HCT116 (cell line): ENCODE data around the gene TAGLN. TPM values are rescaled to one million over a fixed set of nuclear protein-coding genes. Genes with fewer than 3 reads are reported as not detected.

Source experiments
- ATAC-seq: fragments of 200-7000 bp; cut with Tn5 transposase; 2 replicates; pipeline ENCODE4 v1.9.1; 2020; ENCODE audit warnings: mild to moderate bottlenecking, moderate library complexity
- BruUV-seq: library from RNA; stranded (reverse); fragments of 400-500 nt; replicated peaks from 2 replicates; lab custom pipeline; 2021; lab: Mats Ljungman, UMichigan
- CTCF ChIA-PET: fragments of 300-600 bp; sonication (Branson Sonifier 250); formaldehyde crosslinking; loops from one replicate; lab custom pipeline; 2021; ENCODE audit warnings: antibody characterized with exemption; lab: Charles Lee
- POLR2A ChIA-PET: fragments of 300-600, 350-600 bp; sonication (Branson Sonifier 250); formaldehyde crosslinking; loops from one replicate; lab custom pipeline; 2021; ENCODE audit warnings: antibody characterized with exemption; lab: Charles Lee
- RAD21 ChIA-PET, 2 experiments: fragments of 300-600 bp; sonication (Branson Sonifier 250); formaldehyde crosslinking; loops; one replicate each; lab custom pipeline; 2023; ENCODE audit warnings: low total read pairs in 2 of 2; ENCODE audit not compliant: uncharacterized antibody in 2 of 2, unreplicated experiment in 2 of 2, low non-redundant PET in 1 of 2; lab: Charles Lee
- DNase-seq: peaks from one replicate; pipeline ENCODE4 v3.0.0-alpha.2; 2010; ENCODE audit warnings: low read depth, low spot score
- H2AFZ ChIP-seq: fragments of 200-600 bp; shearing (Covaris generic), sonication (generic); 2 replicates; pipeline ENCODE4 v1.6.1; 2017; ENCODE audit warnings: low read depth, mixed run types, mixed read lengths, antibody characterized with exemption, low read length; ENCODE audit not compliant: poor library complexity, severe bottlenecking
- H3K27ac ChIP-seq: 2 replicates; pipeline ENCODE4 v1.5.1; 2012; ENCODE audit warnings: low read depth, low read length
- H3K27me3 ChIP-seq: fragments of 200-600 bp; sonication (generic); 2 replicates; pipeline ENCODE4 v1.6.1; 2016; ENCODE audit warnings: mixed run types, low read length, mixed read lengths; ENCODE audit not compliant: insufficient read depth
- H3K36me3 ChIP-seq, 2 experiments: fragments of 200-500 bp in 1 of 2; fragments of 200-600 bp in 1 of 2; sonication (Bioruptor generic) in 1 of 2; sonication (generic) in 1 of 2; 2 replicates each; pipeline versions ENCODE4 v1.5.1 to v1.6.1; 2014 to 2016; ENCODE audit warnings: low read length in 2 of 2, inconsistent platforms in 1 of 2, mixed read lengths in 1 of 2, mixed run types in 1 of 2; ENCODE audit not compliant: insufficient read depth in 2 of 2, control insufficient read depth in 1 of 2
- H3K4me1 ChIP-seq, 2 experiments: fragments of 200-600 bp in 1 of 2; sonication (generic) in 1 of 2; 2 replicates each; pipeline versions ENCODE4 v1.5.1 to v1.6.1; 2012 to 2017; ENCODE audit warnings: low read length in 2 of 2, inconsistent platforms in 1 of 2, mild to moderate bottlenecking in 1 of 2, mixed read lengths in 1 of 2, mixed run types in 1 of 2, moderate library complexity in 1 of 2; ENCODE audit not compliant: insufficient read depth in 2 of 2, control insufficient read depth in 1 of 2
- H3K4me2 ChIP-seq: fragments of 200-600 bp; sonication (generic); 2 replicates; pipeline ENCODE4 v1.6.1; 2017; ENCODE audit warnings: mixed run types, low read length, mixed read lengths
- H3K4me3 ChIP-seq, 2 experiments: fragments of 200-600 bp in 1 of 2; sonication (generic) in 1 of 2; replicated peaks in 1 of 2; 2 replicates each; pipeline ENCODE4 v1.5.1; 2011 to 2016; ENCODE audit warnings: low read length in 2 of 2, control low read depth in 1 of 2, low read depth in 1 of 2, mild to moderate bottlenecking in 1 of 2, mixed read lengths in 1 of 2, mixed run types in 1 of 2
- H3K79me2 ChIP-seq: fragments of 200-600 bp; sonication (generic); 2 replicates; pipeline ENCODE4 v1.6.1; 2017; ENCODE audit warnings: mild to moderate bottlenecking, mixed run types, low read length, moderate library complexity, mixed read lengths; ENCODE audit not compliant: insufficient read depth
- H3K9ac ChIP-seq: fragments of 200-600 bp; sonication (generic); 2 replicates; pipeline ENCODE4 v1.6.1; 2016; ENCODE audit warnings: low read length, mixed read lengths
- H3K9me2 ChIP-seq: fragments of 200-600 bp; sonication (generic), shearing (Covaris generic); 2 replicates; pipeline ENCODE4 v1.6.1; 2017; ENCODE audit warnings: mixed run types, mild to moderate bottlenecking, moderate library complexity; ENCODE audit not compliant: insufficient read depth
- H3K9me3 ChIP-seq, 2 experiments: fragments of 200-500 bp in 1 of 2; fragments of 200-600 bp in 1 of 2; sonication (Bioruptor generic) in 1 of 2; sonication (generic) in 1 of 2; 2 replicates each; pipeline ENCODE4 v1.6.1; 2014 to 2017; ENCODE audit warnings: low read length in 2 of 2, mixed read lengths in 2 of 2, inconsistent platforms in 1 of 2, low read depth in 1 of 2, mild to moderate bottlenecking in 1 of 2, mixed run types in 1 of 2, moderate library complexity in 1 of 2; ENCODE audit not compliant: control insufficient read depth in 1 of 2, insufficient read depth in 1 of 2
- H4K20me1 ChIP-seq: fragments of 200-600 bp; sonication (generic), shearing (Covaris generic); 2 replicates; pipeline ENCODE4 v1.6.1; 2017; ENCODE audit warnings: mixed run types, mild to moderate bottlenecking, moderate library complexity; ENCODE audit not compliant: insufficient read depth
- CBX3 ChIP-seq: IDR thresholded peaks from 2 replicates; pipeline ENCODE4 v1.6.1; 2012; ENCODE audit warnings: low read depth
- CEBPB ChIP-seq: IDR thresholded peaks from 2 replicates; pipeline ENCODE4 v1.6.1; 2012; ENCODE audit warnings: low read depth
- ELF1 ChIP-seq: IDR thresholded peaks from 2 replicates; pipeline ENCODE4 v1.6.1; 2012; ENCODE audit warnings: low read depth, borderline replicate concordance
- EZH2phosphoT487 ChIP-seq: fragments of 200-600 bp; IDR thresholded peaks from 2 replicates; pipeline ENCODE4 v1.6.1; 2018; ENCODE audit warnings: antibody characterized with exemption, borderline replicate concordance
- POLR2A ChIP-seq: IDR thresholded peaks from 2 replicates; pipeline ENCODE4 v1.7.0; 2011; ENCODE audit warnings: borderline replicate concordance; ENCODE audit not compliant: insufficient read depth, insufficient read length; ENCODE audit errors: extremely low read depth
- POLR2AphosphoS5 ChIP-seq: IDR thresholded peaks from 2 replicates; pipeline ENCODE4 v1.6.1; 2011; ENCODE audit warnings: mild to moderate bottlenecking, low read depth, low read length, moderate library complexity
- SIN3A ChIP-seq: IDR thresholded peaks from 2 replicates; pipeline ENCODE4 v1.6.1; 2012; ENCODE audit warnings: low read depth
- SP1 ChIP-seq: IDR thresholded peaks from 2 replicates; pipeline ENCODE4 v1.6.1; 2012; ENCODE audit warnings: low read depth
- SRF ChIP-seq: IDR thresholded peaks from 2 replicates; pipeline ENCODE4 v1.6.1; 2012; ENCODE audit warnings: low read depth
- TCF7L2 ChIP-seq: IDR thresholded peaks from 2 replicates; pipeline ENCODE4 v1.7.0; 2011; ENCODE audit warnings: borderline replicate concordance, inconsistent platforms; ENCODE audit not compliant: insufficient read depth, insufficient read length; ENCODE audit errors: extremely low read depth
- YY1 ChIP-seq: IDR thresholded peaks from 2 replicates; pipeline ENCODE4 v1.6.1; 2011; ENCODE audit warnings: low read length, low read depth, moderate library complexity, mild to moderate bottlenecking; ENCODE audit not compliant: insufficient replicate concordance; ENCODE audit errors: extremely low read depth
- ZFX ChIP-seq: fragments of 450-650 bp; IDR thresholded peaks from 2 replicates; pipeline ENCODE4 v1.6.1; 2017
- ZNF274 ChIP-seq: fragments of 200-500 bp; sonication (Bioruptor generic); IDR thresholded peaks from 2 replicates; pipeline ENCODE4 v1.6.1; 2014; ENCODE audit warnings: mild to moderate bottlenecking, low read depth, low read length, inconsistent platforms
- intact Hi-C: fragments of 100-400 bp; cut with micrococcal nuclease; formaldehyde crosslinking; loops from 2 replicates; pipeline ENCODE4 v1.10.0; 2022
- total RNA-seq: library from RNA; stranded (reverse); gene quantifications from one replicate; pipeline ENCODE4 v1.2.1, GENCODE V29; 2021; ENCODE audit not compliant: unreplicated experiment
- TF ChIP-seq, protein P1 (sequence below): IDR thresholded peaks from 2 replicates; pipeline ENCODE4 v1.6.1; 2012
- TF ChIP-seq, protein P2 (sequence below): IDR thresholded peaks from 2 replicates; pipeline ENCODE4 v1.6.1; 2012

Gene TAGLN
- total RNA-seq, 1 experiment from 2014 or later: 10.0 TPM

DNA sequence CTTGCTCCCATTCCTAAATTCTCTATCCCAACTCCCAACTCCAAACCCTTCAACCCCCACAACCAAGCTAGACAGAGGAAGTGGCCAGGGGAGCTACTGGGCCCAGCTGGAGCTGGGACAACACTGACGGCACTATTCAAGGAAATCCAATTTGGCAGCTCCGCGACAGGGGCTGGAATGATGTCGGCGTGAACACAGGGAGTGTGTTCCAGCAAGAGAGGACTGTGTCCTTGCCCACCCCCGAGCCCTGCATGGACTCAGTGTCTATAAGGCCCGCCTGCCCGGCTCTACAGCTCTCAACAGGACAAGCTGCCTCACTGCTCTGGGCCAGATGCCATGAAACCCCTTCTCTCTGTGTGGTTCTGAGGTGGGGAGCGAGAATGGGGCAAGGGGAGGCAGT, 21.4 kb downstream of the TAGLN start:
- H3K36me3 ChIP-seq: peaks cover 13 to 14% of the 10 kb centered on the region in 2 experiments; a peak in 3 of 4 replicates
- BruUV-seq: no TSS peak
- intact Hi-C loops: no loop called here
- H3K4me2 ChIP-seq: no peak overlapping the region
- H3K4me1 ChIP-seq: peaks cover 10 to 20% of the 10 kb centered on the region in 2 experiments
- H2AFZ ChIP-seq: no peak overlapping the region
- RAD21 ChIA-PET: no interaction called here
- H3K9me3 ChIP-seq: no peaks in the 10 kb centered on the region
- H3K79me2 ChIP-seq: no peaks in the 10 kb centered on the region
- TF ChIP-seq TCF7L2 (no peak), SP1 (no peak), CEBPB (no peak), POLR2A (no peak), ZNF274 (no peak), ELF1 (no peak), ZFX (no peak), SIN3A (no peak), POLR2AphosphoS5 (no peak), CBX3 (no peak), EZH2phosphoT487 (no peak), YY1 (no peak), SRF (no peak)
- TF ChIP-seq, protein P1, sequence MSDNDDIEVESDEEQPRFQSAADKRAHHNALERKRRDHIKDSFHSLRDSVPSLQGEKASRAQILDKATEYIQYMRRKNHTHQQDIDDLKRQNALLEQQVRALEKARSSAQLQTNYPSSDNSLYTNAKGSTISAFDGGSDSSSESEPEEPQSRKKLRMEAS: no peak
- TF ChIP-seq, protein P2, sequence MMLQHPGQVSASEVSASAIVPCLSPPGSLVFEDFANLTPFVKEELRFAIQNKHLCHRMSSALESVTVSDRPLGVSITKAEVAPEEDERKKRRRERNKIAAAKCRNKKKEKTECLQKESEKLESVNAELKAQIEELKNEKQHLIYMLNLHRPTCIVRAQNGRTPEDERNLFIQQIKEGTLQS: no peak
- TF ChIP-seq, all 23 proteins: peak for 0
- H4K20me1 ChIP-seq: no peaks in the 10 kb centered on the region
- no peak overlapping the region for H3K27ac ChIP-seq
- no peaks in the 10 kb centered on the region for H3K9me2 ChIP-seq
- ATAC-seq (no peak), DNase-seq (no peak)
- H3K4me3 ChIP-seq: no peak overlapping the region
- no peaks in the 10 kb centered on the region for H3K27me3 ChIP-seq
- H3K9ac ChIP-seq: no peak overlapping the region
- CTCF ChIA-PET: interaction anchor here (2.6 kb wide), 1 partner anchor 11 kb away, joined by 10 read pairs; the partner anchor contains the start of genes PCSK7 and RNF214
- POLR2A ChIA-PET: interaction anchor here (1.9 kb wide), 1 partner anchor 42 kb away, joined by 6 read pairs; the partner anchor contains the start of gene SIDT2
